ENCODE results near the gene CHRND.

Gene CHRND

DNA sequence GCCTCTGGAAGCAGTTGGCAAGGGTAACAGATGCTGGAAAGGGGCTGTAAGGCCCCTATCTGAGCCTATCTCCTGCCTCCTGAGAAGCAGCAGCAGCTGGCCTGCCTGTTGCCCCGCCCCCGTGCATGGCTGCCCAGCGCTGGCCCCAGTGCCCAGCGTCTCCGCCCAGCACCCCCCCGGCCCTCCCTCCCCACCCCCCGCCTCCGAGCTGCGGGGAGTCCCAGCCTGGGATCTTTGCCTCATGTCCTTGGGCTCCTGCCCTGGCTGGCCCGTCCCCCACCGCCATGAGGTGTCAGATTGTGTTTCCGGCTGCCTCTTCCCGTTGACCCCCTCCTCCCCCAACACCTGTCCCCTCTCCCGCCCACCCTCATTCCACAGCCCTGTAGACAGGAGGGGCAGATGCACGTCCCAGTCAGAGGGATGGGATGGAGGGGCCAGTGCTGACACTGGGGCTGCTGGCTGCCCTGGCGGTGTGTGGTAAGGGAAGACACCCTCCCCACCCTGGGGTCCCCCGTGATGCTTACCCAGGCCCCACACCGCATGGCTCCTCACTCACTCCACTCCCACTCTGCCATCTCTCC lies at the start of gene CHRND:
Gene CHRND (plus strand): TSS at position 370 of the 581 bp plus-strand sequence. CDS start 56 bp downstream, at position 426.
- no peak for DNase-seq (ENCODE audit: low spot score)

DNA sequence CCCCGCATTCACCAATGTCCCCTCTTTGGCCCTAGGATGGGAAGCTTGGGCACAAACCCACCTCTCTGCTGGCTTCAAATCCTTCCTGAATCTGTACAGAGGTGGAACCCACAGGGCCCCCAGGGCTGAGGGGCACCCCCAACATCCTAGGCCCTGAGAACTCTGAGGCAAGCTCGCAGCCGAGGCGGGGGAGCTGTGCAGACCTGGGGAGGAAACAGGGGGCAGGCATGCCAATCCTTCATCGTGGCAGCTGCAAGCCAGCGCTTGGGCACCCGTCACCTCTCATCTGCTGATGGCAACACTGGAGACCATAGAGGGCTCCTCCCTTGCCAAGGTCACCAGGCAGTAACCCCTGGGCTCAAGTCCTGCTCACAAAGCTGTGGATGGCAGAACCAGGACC lies 49.2 kb upstream of the CHRND start:
- no peak for DNase-seq (ENCODE audit: low spot score)

DNA sequence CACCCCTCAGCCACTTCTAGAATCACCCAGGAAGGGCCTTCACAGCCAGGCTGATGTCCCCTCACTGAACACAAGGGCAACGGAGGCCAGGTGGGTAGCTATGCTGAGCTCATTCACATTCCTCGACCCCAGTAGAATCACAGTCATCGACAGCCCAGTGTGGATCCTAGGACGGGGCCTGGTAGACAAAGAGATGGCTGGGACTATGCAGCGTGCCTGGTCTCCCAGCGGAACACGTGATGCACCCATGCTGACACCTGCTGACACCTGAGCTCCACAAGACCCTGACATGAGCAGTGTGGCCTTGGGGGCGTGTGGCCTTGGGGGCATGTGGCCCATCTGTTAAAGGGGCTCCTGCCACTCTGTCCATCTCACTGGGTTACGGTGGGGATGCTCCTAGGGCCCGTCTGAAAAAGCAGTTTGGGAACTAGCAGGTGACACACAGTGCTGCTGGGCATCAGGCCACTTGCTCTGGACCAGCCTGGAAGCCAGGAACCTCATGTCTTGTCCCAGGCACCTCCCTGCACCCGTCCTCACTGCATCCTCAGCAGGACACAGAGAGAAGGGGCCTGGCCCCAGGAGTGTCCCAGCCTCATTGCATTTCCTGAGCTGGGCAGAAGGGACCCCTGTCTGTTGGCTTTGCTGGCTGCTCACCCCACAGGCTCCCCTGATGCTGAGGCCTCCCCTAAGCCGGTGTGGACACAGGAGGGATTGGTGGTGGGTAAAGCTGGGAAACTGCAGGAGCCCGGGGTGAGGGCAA lies 48.0 kb upstream of the CHRND start:
- DNase-seq (ENCODE audit: low spot score): no peak

DNA sequence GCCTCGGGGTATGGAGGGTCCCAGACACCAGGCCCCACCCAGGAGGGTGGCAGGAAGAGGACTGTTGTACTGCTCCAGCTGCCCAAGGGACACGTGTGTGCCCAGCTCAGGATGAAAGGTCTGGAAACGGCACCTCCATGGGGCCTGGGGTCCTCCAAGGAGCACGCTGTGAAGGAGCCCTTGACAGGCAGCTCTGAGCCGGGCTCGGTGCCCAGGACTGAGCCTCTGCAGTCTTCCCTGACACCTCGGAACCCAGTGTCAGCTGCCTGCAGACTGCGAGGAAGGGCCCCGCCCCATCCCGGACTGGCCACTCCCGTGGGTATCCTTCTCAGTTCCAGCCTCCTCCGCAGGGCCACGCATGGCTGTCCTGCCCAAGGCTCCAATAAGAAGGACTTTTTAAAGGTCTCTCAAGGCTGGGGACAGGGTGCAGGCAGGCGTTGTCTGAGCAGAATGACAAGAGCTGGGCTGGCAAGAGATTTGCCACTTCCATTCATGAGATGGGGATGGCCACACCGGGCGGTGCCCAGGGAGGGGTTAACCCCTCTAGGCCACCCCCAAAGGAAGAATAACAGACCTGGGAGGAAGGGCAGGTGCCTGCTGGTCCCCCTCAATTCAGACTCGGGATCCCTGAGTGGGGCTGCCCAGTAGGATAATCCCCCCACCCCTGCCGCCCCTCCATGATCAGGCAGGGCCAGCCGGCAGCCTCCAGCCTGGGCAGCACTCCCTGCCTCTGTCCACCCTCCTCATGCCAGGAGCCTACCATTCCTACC lies 47.2 kb upstream of the CHRND start:
- DNase-seq (ENCODE audit: low spot score): no peak

DNA sequence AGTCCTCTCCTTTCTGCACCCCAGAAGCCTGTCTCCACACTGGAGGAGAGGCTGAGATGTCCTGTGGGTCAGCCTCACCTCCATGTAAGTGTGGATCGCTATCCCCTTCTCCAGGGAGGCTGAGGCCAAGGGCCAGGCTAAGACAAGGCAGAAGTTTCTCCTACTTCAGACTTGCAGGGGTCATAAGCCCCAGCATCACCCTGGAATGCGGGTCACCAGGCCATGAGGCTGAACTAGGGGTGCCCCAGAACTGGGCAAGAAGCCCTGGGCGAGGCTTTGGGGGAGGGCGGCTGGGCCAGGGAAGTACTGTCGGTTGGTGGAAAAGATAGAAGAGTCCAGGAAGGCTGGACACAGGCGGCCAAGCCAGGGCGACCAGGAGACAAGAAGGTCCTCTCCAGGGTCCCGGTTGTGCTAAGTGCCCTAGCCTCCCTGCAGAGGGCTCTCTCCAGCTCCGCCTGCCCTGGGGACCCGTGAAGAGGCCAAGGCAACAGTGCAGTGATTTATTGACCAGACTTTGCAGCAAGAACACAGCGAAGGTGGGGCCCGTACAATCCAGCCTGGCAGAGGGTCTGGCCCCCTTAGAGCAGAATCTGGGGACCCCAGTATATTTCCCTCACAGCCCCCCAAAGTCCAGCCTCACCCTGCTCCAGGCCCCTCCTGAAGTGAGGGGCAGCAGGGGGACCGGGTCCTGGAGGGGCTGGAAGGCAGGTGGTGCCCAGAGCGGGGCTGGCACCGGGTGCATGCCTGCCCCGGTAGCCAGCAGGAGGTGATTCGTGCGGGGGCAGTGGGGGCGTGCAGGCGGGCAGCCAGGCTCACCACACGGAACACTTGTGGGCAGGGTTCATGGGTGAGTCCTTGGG lies 46.4 kb upstream of the CHRND start:
- DNase-seq (ENCODE audit: low spot score): no peak

DNA sequence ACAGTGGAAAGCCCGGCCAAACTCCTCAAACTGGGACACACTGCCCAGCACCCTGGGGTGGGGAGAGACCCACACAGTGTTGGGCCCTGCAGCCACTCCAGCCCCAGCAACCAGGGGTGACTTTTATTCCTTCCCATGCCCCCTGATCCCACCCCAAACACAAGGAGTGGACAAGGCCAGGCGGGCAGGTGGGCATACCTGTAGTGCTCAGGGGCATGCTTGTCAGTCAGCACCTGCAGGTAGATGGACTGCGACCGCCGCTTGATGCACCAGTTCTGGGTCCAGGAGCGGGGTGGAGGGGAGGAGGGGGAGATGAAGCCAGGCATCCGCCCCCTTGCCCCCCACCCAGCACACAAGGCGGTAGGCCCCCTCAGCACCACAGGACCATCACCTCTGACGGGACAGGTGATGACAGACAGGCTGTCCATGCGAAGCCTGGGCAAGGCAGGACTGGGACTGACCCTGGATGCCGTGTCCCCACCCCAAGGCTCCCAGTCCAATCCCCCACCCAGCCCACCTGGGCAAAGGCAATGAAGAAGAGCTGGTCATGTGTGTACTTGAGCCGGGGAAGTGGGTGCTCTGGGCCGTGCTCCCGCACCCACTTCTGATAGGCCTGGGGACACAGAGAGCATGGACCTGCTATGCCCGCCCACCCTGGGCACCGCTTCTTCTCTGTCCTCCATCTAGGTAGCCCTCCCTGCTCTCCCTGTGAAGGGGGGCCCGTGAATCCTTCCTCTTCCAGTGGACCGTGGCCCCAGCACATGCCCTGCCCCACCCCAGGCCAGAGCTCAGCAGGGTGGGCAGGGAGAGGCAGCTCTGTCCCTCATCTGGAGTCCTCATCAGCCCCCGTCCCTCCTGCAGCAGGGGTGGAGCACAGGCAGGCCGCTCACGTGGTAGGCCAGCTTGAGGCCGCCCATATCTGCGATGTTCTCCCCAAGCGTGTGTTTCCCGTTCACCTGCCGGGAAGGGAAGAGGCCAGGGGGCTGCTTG lies 45.5 kb upstream of the CHRND start:
- DNase-seq (ENCODE audit: low spot score): no peak

DNA sequence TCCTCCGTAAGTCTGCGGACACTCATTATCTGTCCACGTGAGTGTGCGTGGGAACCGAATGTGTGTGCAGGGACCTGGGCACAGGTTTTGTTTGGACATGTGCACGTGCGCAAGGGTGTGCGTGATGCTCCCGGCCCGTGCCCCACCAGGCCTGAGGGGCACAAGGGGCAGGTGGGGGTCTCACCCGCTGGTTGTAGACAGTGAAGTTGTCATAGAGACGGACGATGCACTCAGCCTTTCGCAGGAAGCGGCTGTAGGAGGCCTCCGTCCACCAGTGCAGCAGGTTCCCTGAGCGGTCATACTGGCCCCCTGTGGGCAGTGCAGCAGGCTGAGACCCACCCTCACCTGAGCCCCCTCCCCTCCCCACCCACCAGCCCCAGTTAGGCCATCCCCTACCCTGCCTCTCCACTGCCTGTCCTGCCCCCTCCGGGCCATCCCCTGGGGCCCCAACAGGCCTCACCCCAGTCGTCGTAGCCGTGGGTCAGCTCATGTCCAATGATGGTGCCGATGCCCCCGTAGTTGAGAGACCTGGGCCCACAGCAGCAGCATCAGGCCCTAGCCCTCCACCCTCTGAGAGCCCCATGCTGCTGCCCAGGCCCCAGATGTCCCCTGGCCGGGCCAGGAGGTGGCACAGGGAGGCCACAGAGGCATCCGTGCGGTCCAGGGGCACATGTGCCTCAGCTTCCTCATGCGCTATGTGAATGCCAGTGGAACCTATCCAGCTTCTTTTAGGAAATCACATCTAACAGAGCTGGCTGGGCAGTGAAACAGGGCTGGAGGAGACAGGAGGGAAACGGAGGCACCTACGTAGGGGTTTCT lies 44.4 kb upstream of the CHRND start:
- DNase-seq (ENCODE audit: low spot score): no peak

DNA sequence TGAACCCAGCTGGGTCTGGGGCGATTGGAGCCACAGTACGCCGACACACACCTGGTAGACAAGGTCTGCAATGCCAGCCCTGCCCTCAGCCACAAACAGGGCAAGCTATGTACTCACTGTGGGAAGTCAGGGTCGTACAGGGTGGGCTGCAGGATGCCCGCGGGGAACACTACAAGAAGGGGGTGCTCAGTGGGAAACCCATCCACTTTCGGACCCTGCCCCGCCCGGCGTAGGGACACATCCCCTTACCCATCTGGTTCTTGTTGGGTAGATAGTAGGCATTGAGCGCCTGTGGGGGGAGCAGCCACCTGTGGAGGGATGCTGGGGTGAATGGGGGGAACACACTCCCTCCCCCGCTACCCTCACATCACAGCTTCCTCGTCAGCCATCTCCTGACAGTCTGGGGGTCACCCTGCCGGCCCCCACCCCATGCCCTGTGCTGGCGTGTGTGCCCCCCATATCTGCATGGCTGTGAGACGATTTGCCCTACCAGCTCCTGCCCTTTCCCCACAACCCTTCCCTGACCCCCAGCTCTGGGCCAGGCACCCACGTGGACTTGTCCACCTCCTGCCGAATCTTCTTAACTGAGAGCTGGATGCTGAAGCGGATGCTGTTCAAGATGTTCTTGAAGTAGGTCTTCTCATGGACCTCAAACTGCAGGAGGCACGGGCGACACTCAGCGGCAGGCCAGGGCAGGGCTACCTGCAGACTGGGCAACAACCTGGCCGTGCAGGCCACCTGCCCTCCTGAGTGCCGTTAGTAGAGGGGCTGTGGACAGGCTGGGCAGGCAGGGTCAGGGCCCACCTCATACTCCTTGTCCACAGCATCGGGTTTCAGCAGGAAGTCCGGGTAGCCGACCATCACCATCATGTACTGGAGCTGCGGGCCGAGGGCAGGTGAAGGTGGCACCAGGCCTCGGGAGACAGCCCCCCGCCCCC lies 43.4 kb upstream of the CHRND start:
- no peak for DNase-seq (ENCODE audit: low spot score)

DNA sequence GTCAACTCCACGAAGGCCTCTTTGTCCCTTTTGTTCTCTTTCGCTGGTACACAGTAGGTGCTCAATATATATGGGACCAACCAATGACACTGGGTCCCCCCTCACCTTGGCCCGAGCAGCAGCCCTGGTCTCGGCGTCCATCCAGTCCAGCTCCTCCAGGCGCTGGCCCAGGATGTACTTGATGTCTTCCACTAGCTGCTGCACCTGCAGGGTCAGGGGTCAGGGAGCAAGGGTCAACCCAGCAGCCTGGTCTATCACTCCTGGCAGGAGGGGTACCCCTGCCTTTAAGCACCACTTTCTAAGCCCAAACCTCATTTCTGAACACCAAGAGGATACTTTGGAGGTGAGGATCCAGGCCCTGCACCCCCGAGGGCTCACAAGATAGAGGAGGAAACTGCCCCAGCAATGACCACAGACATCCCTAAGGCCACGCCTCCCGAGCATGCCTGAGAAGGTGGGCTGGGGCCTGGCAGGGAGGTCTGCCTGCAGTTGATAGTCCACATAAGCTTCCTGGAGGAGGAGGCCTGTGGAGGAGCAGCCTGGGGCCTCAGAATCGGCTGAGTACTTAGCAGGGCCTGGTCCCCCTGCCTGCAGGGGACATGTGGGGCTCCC lies 42.5 kb upstream of the CHRND start:
- no peak for DNase-seq (ENCODE audit: low spot score)

DNA sequence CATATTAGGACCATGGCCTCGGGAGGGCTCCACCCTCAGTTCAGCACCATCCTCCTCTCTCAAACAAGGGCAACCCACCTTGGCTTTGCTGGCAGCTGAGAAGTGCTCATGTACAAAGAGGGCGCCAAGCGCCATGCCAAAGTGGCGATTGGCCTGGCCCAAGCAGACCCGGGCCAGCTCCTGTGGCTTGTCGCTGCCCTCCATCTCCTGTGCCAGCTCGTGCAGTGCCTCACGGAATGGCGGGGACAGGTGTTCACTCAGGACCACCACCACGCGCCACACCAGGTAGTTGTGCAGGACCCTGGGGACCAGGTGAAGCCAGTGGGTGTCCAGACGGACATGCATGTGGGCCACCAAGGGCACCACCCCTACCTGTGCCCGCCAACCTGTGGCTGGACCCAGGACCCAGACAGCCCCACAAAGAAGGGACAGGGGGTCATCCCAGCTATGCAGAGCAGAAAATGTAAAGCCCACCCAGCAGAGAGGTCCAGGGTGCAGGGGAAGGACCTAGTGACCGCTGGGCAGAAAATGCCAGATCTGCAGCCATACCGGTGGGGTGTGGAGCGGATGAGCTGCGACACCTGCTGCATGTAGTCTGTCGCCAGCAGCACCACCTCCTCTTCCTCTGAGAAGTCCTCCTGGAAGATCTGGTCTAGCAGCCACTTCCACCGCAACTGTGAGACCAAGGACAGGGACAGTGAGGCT lies 41.9 kb upstream of the CHRND start:
- DNase-seq (ENCODE audit: low spot score): no peak

DNA sequence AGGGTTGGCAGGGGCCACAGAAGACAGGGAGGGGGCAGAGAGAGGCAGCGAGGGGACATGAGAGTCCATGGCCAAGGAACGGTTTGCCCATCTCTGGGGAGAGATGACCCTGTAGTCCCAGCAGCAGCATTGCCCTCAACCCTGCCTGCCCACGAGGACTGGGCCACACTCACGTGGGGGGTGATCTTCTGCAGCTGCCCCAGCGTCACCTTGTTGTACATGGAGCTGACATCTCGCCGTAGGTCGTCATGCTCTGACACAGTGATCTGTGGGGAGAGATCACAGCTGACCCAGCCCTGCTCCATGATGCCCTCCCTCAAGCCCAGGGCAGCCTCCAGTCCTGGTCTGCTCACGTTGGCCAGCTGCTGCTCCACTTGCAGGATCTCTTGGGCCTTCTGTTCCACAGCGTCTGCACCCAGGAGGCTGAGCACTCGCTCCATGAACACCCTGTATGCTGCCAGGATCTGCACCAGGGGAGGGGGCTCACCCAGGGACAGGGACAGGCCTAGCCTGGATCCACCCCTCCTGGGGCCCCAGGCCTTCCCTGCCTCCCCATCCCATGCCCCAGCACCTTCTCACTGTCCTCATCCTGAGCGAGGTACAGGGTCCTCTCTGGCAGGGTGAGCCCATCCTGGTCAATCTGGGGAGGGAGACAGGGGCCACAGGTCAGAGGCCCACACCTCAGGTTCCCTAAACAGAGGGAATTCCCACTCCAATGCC lies 41.2 kb upstream of the CHRND start:
- DNase-seq (ENCODE audit: low spot score): no peak

DNA sequence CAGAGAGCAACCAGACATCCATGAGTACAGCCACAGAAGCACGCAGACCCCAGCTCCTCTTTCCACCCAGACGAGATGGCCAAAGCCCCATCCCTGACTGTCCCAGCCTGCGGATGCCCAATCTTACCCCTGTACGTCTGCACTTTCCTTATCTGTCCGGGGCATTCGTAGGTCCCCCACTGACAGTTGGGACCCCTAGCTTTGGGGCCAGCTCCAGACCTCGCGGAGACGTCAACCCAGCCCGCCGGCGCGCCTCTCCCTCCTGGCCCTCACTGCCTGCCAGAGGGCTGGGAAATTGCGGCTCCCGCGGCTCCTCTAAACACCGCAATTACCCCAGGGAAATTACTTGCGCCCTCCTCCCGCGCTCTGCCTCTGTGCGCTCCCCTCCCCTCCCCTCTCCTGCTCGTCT lies 40.6 kb upstream of the CHRND start:
- no peak for DNase-seq (ENCODE audit: low spot score)

DNA sequence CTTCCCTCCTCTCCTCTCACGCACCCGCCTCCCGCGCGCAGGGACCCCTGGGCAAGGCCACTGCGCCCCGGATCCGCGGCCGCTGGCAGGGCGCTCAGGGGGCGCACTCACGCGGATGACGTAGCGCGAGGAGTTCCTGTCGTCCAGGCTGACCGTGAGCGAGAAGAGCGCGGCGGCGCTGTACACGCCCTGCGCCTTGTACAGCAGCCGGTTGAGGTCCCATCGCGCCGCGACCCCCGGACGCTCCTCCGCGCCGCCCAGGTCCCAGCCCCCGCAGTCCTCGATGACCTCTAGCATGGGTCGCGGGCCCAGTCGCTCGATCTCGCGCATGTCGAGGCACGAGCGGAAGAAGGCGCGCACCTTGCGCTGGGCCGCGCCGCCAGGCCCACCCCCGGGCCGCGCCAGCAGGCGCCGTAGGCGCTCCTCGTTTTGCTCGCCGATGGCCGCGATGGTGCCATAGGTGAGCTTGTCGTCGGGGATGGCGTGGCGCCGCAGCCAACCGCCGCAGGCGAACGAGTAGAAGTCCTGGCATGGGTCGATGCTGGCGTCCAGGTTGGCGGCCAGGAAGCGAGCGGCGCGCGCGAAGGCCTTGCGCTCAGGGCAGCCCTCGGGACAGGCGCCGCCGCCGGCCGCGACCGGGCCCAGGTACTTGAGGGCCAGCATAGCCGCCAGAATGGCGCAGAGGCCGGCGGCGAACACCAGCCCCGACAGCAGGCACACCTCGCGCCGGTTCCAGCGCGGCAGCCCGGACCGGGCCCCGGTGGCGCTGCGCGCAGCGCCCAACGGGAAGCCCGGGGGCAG lies 40.0 kb upstream of the CHRND start:
- DNase-seq (ENCODE audit: low spot score): no peak

DNA sequence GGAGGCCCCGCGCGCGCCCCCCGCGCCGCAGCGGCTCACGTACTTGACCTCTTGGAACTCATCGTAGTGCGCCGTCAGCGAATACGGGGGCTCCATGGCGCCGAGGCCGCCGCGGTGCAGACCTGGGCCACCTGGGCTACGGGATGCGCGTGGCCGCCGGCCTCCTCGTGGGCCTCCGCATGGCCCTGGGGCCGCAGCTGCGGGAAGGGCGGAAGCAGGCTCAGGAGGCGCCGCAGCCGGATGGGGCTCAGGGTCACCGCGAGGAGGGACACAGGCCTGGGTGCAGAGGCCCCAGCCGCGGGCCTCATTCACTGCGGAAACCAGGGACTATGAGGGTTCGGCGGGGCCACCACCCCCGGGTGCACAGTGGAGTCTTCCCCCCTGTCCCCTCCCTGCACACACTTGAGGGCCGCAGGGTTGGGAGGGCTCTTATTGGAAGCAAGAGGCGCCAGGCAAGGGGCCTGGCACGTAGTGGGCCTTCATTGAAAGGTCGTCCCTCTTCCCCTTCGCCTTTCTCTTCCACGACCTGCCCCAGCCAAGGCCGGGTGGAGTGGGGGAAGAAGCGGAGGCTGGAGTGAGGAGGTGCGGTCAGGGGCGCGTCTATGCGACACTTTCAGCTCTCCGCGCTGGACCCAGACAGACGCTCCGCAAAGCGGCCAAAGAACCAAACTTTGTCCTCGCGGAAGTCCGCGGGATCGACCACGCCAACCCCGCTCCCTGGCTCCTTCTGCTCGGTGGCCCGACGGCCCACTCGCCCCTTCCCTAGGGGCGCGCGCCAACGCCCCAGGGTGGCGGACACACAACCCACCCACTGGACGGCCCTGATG lies 39.2 kb upstream of the CHRND start:
- DNase-seq (ENCODE audit: low spot score): no peak

DNA sequence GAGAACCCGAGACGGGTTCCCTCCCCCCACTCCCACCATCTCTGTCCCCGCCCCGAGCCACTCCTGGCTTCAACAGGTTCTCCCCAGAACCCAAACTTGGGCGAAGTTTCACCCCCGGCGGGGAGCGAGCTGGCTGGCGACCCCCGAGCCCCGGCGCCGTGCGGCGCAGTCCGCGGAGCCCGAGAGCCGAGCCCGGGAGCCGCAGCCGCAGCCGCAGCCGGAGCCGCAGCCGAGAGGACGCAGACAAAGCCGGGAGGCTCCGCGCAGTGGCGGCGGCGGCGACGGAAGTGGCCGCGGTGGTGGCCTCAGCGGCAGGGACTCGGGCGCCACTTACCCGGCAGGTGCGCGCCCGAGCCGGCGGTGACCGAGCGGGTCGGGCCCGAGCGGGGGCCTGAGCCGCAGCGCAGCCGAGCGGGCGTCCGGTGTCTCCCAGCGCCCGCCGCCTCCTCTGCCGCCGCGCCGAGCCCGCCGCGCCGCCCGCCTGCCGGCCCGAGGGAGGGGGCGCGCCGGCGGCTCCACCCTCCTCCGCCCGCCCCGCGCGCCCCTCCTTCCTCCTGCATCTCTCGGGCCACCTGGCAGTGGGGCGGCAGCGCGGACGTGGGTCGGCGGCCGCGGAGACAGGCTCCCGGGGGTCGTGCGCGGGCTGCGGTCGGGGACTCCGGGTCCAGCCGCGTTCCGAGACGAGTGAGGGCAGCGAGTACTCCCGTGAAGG lies 38.4 kb upstream of the CHRND start, which contains the start of gene ECEL1:
Gene ECEL1 (minus strand): TSS at position 450 of the 712 bp plus-strand sequence. CDS start 1,181 bp downstream, outside the sequence.
- no peak for DNase-seq (ENCODE audit: low spot score)

Data from CD4-positive, alpha-beta T cell treated with Interleukin-15 for 4 hours (primary cell).